ENCODE measurements around the gene CCDC157. TPM values are rescaled to one million over a fixed set of nuclear protein-coding genes. Genes with fewer than 3 reads are reported as not detected.

The CCDC157 gene
- polyA plus RNA-seq, 1 of the 3 experiments (the other 2 are of a cell fraction) = 5.8 TPM

DNA sequence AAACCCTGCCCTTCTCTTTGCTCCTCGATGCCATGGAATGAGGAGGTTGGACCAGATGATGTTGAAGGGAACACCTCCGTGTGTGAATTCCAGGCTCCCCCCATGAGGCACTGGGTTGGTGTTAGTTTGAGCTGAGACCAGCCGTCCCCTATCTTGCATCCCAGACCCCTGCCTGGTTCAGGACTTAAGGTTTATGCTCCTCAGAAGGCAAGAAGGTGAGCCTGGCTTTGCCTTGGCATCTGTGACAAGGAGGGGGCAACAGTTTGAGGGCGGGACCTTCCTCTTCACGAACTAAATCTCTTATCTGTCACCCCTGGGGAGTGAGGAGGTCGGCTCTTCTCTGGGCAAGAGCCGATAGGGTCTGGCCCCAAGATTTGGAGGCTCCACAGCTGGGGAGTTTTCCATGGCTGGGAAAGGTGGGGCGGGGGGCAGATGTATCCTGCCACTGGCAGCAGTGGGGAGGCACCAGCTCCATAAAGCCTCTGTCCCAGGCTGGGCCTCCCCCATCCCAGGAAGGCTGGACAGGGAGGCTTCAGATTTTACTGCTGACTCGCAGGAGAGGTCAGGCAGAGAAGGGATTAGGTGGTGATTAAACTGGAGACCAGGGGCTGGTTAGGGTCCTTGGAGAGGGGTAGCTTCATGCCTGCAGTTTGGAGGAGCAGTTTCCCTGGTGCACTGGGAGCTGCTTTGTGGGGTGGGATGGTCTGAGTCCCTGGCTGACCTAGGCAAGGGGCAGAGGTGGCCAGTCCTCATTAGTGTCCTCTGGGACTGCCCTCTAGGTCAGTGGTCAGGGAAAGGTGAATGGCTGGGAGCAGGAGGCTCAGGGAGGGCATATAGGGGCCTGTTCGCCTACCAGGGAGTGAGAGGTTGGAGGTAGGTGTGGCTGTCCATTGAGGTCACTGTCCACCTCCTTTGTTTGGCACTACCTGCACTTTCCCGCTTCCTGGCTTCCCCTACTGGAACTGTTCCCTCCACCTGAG is 41.1 kb downstream of the CCDC157 start (continued):
- no peak for TF ChIP-seq NFIC (IDR thresholded peaks at IDR 0.05; ENCODE audit: borderline replicate concordance)

GRCh38 chr22:30398685-30399680 is 42.2 kb downstream of the CCDC157 start:
- TF ChIP-seq CTCF (IDR thresholded peaks at IDR 0.05) (no peak), RCOR1 (IDR thresholded peaks at IDR 0.05; ENCODE audit: low read length) (no peak), EZH2phosphoT487 (IDR thresholded peaks at IDR 0.05; ENCODE audit: borderline replicate concordance, low read depth) (no peak), TAF1 (IDR thresholded peaks at IDR 0.05; ENCODE audit: borderline replicate concordance, low read depth, low read length) (no peak), RXRA (IDR thresholded peaks at IDR 0.05; ENCODE audit: borderline replicate concordance, low read depth) (no peak), TCF12 (IDR thresholded peaks at IDR 0.05) (no peak), RAD21 (IDR thresholded peaks at IDR 0.05; ENCODE audit: low read length) (no peak), POLR2AphosphoS5 (IDR thresholded peaks at IDR 0.05; ENCODE audit: low read depth, low read length) (no peak), SIN3A (IDR thresholded peaks at IDR 0.05; ENCODE audit: borderline replicate concordance, low read depth, low read length) (no peak), FOXJ3 (CRISPR knock-in tag; IDR thresholded peaks at IDR 0.05) (no peak), JUND (IDR thresholded peaks at IDR 0.05) (no peak), EP300 (IDR thresholded peaks at IDR 0.05; ENCODE audit: borderline replicate concordance in 1 of 2, low read depth in 1 of 2, low read length in 1 of 2) (no peak), MEF2A (IDR thresholded peaks at IDR 0.05; ENCODE audit: borderline replicate concordance, low read depth) (no peak), TEAD4 (IDR thresholded peaks at IDR 0.05; ENCODE audit: borderline replicate concordance, insufficient read depth) (no peak), YY1 (IDR thresholded peaks at IDR 0.05; ENCODE audit: low read depth) (no peak)
- TF ChIP-seq, protein P1, sequence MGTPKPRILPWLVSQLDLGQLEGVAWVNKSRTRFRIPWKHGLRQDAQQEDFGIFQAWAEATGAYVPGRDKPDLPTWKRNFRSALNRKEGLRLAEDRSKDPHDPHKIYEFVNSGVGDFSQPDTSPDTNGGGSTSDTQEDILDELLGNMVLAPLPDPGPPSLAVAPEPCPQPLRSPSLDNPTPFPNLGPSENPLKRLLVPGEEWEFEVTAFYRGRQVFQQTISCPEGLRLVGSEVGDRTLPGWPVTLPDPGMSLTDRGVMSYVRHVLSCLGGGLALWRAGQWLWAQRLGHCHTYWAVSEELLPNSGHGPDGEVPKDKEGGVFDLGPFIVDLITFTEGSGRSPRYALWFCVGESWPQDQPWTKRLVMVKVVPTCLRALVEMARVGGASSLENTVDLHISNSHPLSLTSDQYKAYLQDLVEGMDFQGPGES (IDR thresholded peaks at IDR 0.05; ENCODE audit: low read depth, low read length) = no peak
- no peak overlapping the region for H3K9ac ChIP-seq
- H3K9me3 ChIP-seq = no peaks in the 10 kb centered on the region
- no peak for DNase-seq
- H3K4me1 ChIP-seq (ENCODE audit: control insufficient read depth in 1 of 2, insufficient read depth in 2 of 2, low read depth in 1 of 2, low read length in 1 of 2) = peaks cover 0 to 14% of the 10 kb centered on the region in 2 experiments; a peak in 1 of 4 replicates
- WGBS (ENCODE audit: low lambda C conversion rate) = 93% methylated on average over 25 of the region's 25 CpGs
- peaks cover 39% of the 10 kb centered on the region for H3K79me2 ChIP-seq (ENCODE audit: insufficient read depth)
- H3K27ac ChIP-seq (ENCODE audit: low read depth in 2 of 2, low read length in 1 of 2) = no peak overlapping the region
- H2AFZ ChIP-seq (ENCODE audit: low read depth) = no peak overlapping the region
- no peaks in the 10 kb centered on the region for H3K36me3 ChIP-seq (replicated peaks in 1 of 2; ENCODE audit: control insufficient read depth in 1 of 2, insufficient read depth in 2 of 2, low read length in 1 of 2)
- H3F3A ChIP-seq (replicated peaks; ENCODE audit: insufficient read depth) = no peaks in the 10 kb centered on the region
- no peak overlapping the region for H3K4me3 ChIP-seq (ENCODE audit: low read depth in 2 of 2, low read length in 1 of 2)
- H3K27me3 ChIP-seq (ENCODE audit: insufficient read depth) = no peaks in the 10 kb centered on the region
- POLR2A ChIA-PET = no interaction called here
- CTCF ChIA-PET = interaction anchor here (1.0 to 15.4 kb wide), 5 partner anchors 11 to 140 kb away, joined by 3 to 228 read pairs (median 5); partner anchors contain the start of genes CASTOR1 and RNF215
- 0 out of 2 replicates have a peak, but pooled peaks cover 6% of the 10 kb centered on the region for H4K20me1 ChIP-seq (ENCODE audit: insufficient read depth)
- H3K9me2 ChIP-seq = no peaks in the 10 kb centered on the region
- H3K4me2 ChIP-seq = peak overlapping the region; percentile 96
